ENCODE measurements around the gene ILK.

Gene ILK

DNA sequence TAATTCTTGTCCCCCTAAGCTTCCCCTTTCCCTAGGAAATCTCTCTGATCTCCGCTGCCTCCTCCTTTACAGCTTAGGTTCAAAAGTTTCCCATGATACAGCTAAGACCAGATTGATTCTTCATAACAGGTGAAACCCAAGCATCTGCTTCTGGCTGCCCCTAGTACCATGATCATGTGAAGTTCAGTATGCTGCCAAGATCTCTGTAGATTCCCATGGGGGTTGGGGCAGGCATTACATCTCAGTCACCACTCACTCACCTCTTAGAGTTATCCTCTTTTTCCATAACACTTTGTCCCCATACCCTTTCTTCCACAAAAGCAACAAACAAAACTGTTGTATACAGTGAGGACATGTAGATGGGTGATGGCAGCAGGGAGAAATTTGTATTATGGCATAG is 44.2 kb upstream of the ILK start:
- TF ChIP-seq, protein P1, sequence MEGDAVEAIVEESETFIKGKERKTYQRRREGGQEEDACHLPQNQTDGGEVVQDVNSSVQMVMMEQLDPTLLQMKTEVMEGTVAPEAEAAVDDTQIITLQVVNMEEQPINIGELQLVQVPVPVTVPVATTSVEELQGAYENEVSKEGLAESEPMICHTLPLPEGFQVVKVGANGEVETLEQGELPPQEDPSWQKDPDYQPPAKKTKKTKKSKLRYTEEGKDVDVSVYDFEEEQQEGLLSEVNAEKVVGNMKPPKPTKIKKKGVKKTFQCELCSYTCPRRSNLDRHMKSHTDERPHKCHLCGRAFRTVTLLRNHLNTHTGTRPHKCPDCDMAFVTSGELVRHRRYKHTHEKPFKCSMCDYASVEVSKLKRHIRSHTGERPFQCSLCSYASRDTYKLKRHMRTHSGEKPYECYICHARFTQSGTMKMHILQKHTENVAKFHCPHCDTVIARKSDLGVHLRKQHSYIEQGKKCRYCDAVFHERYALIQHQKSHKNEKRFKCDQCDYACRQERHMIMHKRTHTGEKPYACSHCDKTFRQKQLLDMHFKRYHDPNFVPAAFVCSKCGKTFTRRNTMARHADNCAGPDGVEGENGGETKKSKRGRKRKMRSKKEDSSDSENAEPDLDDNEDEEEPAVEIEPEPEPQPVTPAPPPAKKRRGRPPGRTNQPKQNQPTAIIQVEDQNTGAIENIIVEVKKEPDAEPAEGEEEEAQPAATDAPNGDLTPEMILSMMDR (IDR thresholded peaks at IDR 0.05; ENCODE audit: control insufficient read depth, extremely low read depth, insufficient read depth) = no peak
- no peak overlapping the region for H3K4me3 ChIP-seq (ENCODE audit: low read depth, low read length)
- no peak for DNase-seq (ENCODE audit: low read depth)

DNA sequence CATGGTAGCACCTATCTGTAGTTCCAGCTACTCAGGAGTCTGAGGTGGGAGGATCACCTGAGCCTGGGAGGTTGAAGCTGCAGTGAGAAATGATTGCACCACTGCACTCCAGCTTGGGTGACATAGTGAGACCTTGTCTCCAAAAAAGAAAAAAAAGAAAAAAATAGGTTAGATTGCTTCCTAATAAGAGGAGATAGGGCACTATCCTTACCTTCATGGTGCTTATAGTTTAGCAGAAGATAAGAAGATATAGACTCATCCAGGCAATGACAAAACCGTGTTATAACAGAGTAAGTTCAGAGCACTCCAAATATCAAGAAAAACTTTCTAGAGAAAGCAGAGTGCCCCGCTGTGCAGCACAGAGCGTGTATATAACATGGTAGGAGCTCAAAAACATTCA is 42.3 kb upstream of the ILK start:
- H3K4me3 ChIP-seq (ENCODE audit: low read depth, low read length) = no peak overlapping the region
- TF ChIP-seq, protein P1 (IDR thresholded peaks at IDR 0.05; ENCODE audit: control insufficient read depth, extremely low read depth, insufficient read depth) = no peak
- DNase-seq (ENCODE audit: low read depth) = no peak

DNA sequence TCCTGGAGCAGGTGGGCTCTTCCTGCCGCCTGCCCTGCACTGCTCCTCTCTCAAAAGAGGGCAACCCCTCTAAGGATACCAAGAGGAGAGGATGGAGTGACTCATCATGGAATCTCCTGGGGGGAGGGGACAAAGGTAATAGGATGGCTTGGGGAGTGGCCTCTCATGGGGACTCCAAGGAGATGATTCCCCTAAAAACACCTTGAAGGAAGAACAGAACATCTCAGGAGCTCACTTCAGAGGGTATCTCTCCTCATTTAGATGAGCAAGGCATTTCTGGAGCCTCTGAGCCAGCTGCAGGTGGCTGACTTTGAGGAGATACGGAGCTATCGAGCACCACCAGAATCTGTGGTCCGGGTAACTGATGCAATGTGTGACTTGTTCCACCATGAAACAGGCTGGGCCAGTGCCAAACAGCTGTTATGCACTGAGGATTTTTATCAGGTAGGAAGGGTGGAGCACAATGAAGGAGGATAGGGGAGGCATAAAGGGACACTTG is 40.4 kb upstream of the ILK start:
- TF ChIP-seq, protein P1 (IDR thresholded peaks at IDR 0.05; ENCODE audit: control insufficient read depth, extremely low read depth, insufficient read depth) = no peak
- no peak overlapping the region for H3K4me3 ChIP-seq (ENCODE audit: low read depth, low read length)
- DNase-seq (ENCODE audit: low read depth) = no peak

DNA sequence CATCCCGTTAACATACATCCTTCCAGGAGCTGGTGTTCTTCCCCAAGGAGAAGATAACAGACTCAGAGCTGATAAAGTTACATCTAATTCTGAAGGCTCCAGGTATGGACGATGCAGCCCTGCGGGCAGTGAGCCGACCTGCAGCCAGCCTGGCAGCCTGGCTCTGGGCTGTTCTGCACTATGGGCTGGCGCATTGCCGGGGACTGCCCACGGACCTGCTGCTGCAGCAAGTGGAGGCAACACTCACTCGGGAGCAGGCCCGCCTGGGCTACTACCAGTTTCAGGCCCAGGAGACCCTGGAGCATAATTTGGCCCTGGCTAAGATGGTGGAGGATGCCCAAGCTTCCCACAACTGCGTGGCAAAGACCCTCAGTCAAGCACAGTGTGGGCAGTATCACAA is 39.9 kb upstream of the ILK start:
- TF ChIP-seq, protein P1 (IDR thresholded peaks at IDR 0.05; ENCODE audit: control insufficient read depth, extremely low read depth, insufficient read depth) = no peak
- no peak overlapping the region for H3K4me3 ChIP-seq (ENCODE audit: low read depth, low read length)
- DNase-seq (ENCODE audit: low read depth) = no peak

DNA sequence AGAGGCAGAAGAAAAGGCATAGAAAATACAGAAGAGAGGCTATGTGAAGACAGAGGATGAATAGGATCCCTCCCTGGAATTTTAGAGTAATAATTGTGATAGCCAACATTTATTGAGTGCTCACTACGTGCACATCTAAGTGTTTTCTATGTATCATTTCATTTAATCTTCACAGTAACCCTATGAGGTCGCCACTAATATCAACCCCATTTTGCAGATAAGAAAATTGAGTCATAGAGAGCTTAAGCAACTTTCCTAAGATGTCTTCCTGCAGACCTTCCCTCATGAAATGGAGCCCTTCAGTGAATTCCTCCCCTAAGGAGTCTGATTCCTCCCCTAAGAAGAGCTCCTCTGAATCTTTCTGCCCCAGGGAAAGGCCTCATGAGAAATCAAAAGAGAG is 38.2 kb upstream of the ILK start:
- DNase-seq (ENCODE audit: low read depth) = no peak
- TF ChIP-seq, protein P1 (IDR thresholded peaks at IDR 0.05; ENCODE audit: control insufficient read depth, extremely low read depth, insufficient read depth) = no peak

DNA sequence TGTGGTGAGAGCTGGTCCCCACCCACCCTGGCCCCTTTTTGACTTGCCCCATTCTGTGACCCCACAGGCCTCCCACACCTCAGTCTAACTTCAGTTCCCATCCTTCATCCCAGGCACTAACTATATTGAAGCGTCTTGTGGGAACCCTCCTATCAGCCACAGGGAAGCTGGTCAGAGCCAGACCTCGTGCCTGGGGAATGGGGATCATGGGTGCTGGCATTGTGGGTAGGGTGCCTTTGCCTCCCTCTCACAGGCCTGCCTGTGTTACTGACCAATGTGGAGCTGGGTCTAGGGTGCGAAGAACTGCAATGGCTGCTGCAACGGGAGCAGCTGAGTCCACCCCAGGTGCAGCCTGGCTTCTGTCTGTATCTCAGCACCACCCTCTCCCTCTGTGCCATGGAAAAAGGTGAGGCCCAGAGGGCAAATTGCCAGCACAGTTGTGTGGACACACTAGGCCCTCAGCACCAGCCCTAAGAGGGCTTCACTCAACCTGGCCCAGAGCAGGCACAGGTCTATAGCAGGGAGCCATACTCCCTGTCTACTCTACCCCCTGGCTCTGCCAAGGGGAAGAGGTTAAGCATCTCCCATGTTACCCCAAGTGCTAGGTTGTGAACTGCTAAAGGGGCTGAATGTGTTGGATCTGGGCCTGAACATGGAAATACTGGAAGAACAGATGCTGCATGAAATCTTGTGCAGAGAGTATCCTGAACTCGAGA is 37.4 kb upstream of the ILK start:
- TF ChIP-seq, protein P1 (IDR thresholded peaks at IDR 0.05; ENCODE audit: control insufficient read depth, extremely low read depth, insufficient read depth) = no peak
- no peak overlapping the region for H3K4me3 ChIP-seq (ENCODE audit: low read depth, low read length)
- DNase-seq (ENCODE audit: low read depth) = no peak

More for the DNA sequence above, 38.2 kb upstream of the ILK start:
- no peak overlapping the region for H3K4me3 ChIP-seq (ENCODE audit: low read depth, low read length)
